ENCODE measurements around the gene GFRA4.

GFRA4 gene

GRCh38 chr20:3663031-3663701, at the start of gene GFRA4:
TSS of gene GFRA4 (minus strand) at chr20:3663399. CDS start at chr20:3663399, 0 bp downstream.
- DNase-seq (ENCODE audit: low read depth): no peak

- DNase-seq (ENCODE audit: low read depth): no peak
These were observed 49.2 kb upstream of the GFRA4 start, which contains the start of gene SIGLEC1 for GRCh38 chr20:3712279-3712873. TSS of gene SIGLEC1 (minus strand) at chr20:3712600. CDS start at chr20:3707128, 5,472 bp downstream.

GRCh38 chr20:3711484-3711941, 48.3 kb upstream of the GFRA4 start:
- no peak for DNase-seq (ENCODE audit: low read depth)

GRCh38 chr20:3710703-3711483, 47.7 kb upstream of the GFRA4 start:
- DNase-seq (ENCODE audit: low read depth): no peak

- DNase-seq (ENCODE audit: low read depth): no peak
These were observed 46.8 kb upstream of the GFRA4 start for GRCh38 chr20:3710011-3710466.

GRCh38 chr20:3707508-3707899, 44.3 kb upstream of the GFRA4 start:
- no peak for DNase-seq (ENCODE audit: low read depth)

- DNase-seq (ENCODE audit: low read depth): no peak
These were observed 43.7 kb upstream of the GFRA4 start for GRCh38 chr20:3706774-3707507.

- DNase-seq (ENCODE audit: low read depth): no peak
These were observed 43.0 kb upstream of the GFRA4 start for GRCh38 chr20:3705970-3706739.

- DNase-seq (ENCODE audit: low read depth): no peak
These were observed 42.3 kb upstream of the GFRA4 start for GRCh38 chr20:3705491-3705969.

GRCh38 chr20:3704087-3704486, 40.9 kb upstream of the GFRA4 start:
- no peak for DNase-seq (ENCODE audit: low read depth)

- DNase-seq (ENCODE audit: low read depth): no peak
These were observed 39.6 kb upstream of the GFRA4 start for GRCh38 chr20:3702611-3703391.

- no peak for DNase-seq (ENCODE audit: low read depth)
These were observed 38.1 kb upstream of the GFRA4 start for GRCh38 chr20:3701061-3701998.

- no peak for DNase-seq (ENCODE audit: low read depth)
These were observed 35.8 kb upstream of the GFRA4 start for GRCh38 chr20:3699037-3699436.

- DNase-seq (ENCODE audit: low read depth): no peak
These were observed 35.4 kb upstream of the GFRA4 start for GRCh38 chr20:3698591-3699001.

GRCh38 chr20:3697588-3698305, 34.5 kb upstream of the GFRA4 start:
- no peak for DNase-seq (ENCODE audit: low read depth)

GRCh38 chr20:3696745-3697587, 33.8 kb upstream of the GFRA4 start:
- no peak for DNase-seq (ENCODE audit: low read depth)

GRCh38 chr20:3696200-3696599, 33.0 kb upstream of the GFRA4 start:
- no peak for DNase-seq (ENCODE audit: low read depth)

- no peak for DNase-seq (ENCODE audit: low read depth)
These were observed 31.7 kb upstream of the GFRA4 start for GRCh38 chr20:3694864-3695263.

Measured in HS-5 (cell line).